DMS53 (cell line): ENCODE results near the gene RAN.
"Not testable (repeated sequence)": the region's sequence is repeated elsewhere in the genome, so short reads cannot be mapped to it uniquely, and the experiment has no call there.

Experiments
- DNase-seq: peaks from one replicate; lab custom pipeline; 2025; lab: John Stamatoyannopoulos, UW

RAN gene

GRCh38 chr12:130849561-130850417 is 22.1 kb upstream of the RAN start:
- DNase-seq, result peak; percentile 77

GRCh38 chr12:130850418-130851021 is 21.3 kb upstream of the RAN start:
- no peak for DNase-seq

- no peak for DNase-seq
Observed at GRCh38 chr12:130856088-130856487, 15.8 kb upstream of the RAN start.

- DNase-seq, result no peak
Observed at GRCh38 chr12:130858084-130858483, 13.8 kb upstream of the RAN start.

- DNase-seq, result no peak
Observed at GRCh38 chr12:130859161-130859560, 12.7 kb upstream of the RAN start.

- no peak for DNase-seq
Observed at GRCh38 chr12:130860311-130860710, 11.6 kb upstream of the RAN start.

- no peak for DNase-seq
Observed at GRCh38 chr12:130862161-130862560, 9.7 kb upstream of the RAN start.

GRCh38 chr12:130862771-130863170 is 9.1 kb upstream of the RAN start:
- DNase-seq, result not testable (repeated sequence)

- DNase-seq, result no peak
Observed at GRCh38 chr12:130863298-130863697, 8.6 kb upstream of the RAN start.

- DNase-seq, result no peak
Observed at GRCh38 chr12:130868412-130868811, 3.5 kb upstream of the RAN start.

GRCh38 chr12:130870442-130871285 is 1.2 kb upstream of the RAN start:
- peak; percentile 92 for DNase-seq

GRCh38 chr12:130872179-130873096 is 572 bp downstream of the RAN start:
- peak; percentile 68 for DNase-seq

GRCh38 chr12:130873106-130873795 is 1.4 kb downstream of the RAN start:
- DNase-seq, result no peak

GRCh38 chr12:130873825-130874224 is 2.0 kb downstream of the RAN start:
- DNase-seq, result no peak

- no peak for DNase-seq
Observed at GRCh38 chr12:130874696-130875095, 2.8 kb downstream of the RAN start.

- no peak for DNase-seq
Observed at GRCh38 chr12:130875193-130875592, 3.3 kb downstream of the RAN start.

- not testable (repeated sequence) for DNase-seq
Observed at GRCh38 chr12:130875708-130876107, 3.8 kb downstream of the RAN start.

- DNase-seq, result peak; percentile 23
Observed at GRCh38 chr12:130876297-130876696, 4.4 kb downstream of the RAN start.

- no peak for DNase-seq
Observed at GRCh38 chr12:130876758-130877157, 4.9 kb downstream of the RAN start.

GRCh38 chr12:130877333-130877732 is 5.5 kb downstream of the RAN start:
- peak; percentile 33 for DNase-seq
